GM18868 (cell line): Measurements from ENCODE around the gene POLR3F.
"Not testable (repeated sequence)": the region's sequence is repeated elsewhere in the genome, so short reads cannot be mapped to it uniquely, and the experiment has no call there.

Experiments used
- ATAC-seq: cut with Tn5 transposase; IDR thresholded peaks from one replicate; pipeline ENCODE4 v1.9.1; 2021; ENCODE audit warnings: mild to moderate bottlenecking, moderate library complexity; ENCODE audit not compliant: unreplicated experiment

Gene POLR3F

GRCh38 chr20:18504479-18505060, 37.4 kb downstream of the POLR3F start:
- ATAC-seq, result no peak

DNA sequence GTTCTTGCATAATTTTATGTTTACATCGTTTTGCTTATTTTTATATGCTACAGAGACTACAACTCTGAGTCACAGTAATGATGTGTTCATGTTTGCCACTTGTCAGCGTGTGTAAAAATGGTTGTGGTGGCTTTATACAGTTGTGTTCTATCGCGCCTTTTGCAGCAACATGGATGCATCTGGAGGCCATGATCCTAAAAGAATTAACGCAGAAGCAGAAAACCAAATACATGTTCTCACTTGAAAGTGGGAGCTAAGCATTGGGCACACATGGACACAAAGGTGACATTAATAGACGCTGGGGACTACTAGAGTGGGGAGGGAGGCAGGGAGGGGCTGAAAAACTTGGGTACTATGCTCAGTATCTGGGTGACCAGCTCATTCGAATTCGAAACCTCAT, 39.6 kb downstream of the POLR3F start:
- ATAC-seq, result no peak

GRCh38 chr20:18507218-18508191, 40.3 kb downstream of the POLR3F start, which contains the start of gene SEC23B:
Gene SEC23B, plus strand, starts transcription at chr20:18507940. Its CDS starts 2,896 bp downstream, at chr20:18510836.
- peak; percentile 95 for ATAC-seq

GRCh38 chr20:18511571-18511970, 44.4 kb downstream of the POLR3F start:
- ATAC-seq, result no peak

DNA sequence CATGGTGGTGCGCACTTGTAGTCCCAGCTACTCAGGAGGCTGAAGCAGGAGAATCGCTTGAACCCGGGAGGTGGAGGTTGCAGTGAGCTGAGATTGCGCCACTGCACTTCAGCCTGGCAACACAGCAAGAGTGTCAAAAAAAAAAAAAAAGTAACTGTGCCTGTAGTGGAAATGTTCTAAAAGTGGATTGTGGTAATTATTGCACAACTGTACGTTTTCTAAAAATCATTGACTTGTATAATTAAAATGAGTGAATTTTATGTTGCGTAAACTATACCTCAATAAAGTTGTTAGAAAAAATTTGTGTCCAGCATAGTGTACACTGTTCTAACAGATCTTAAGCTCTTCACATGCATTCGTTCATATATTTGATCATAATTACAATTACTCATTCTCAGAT, 46.0 kb downstream of the POLR3F start:
- no peak for ATAC-seq

- no peak for ATAC-seq
Measured at GRCh38 chr20:18514127-18514526, 46.9 kb downstream of the POLR3F start.

DNA sequence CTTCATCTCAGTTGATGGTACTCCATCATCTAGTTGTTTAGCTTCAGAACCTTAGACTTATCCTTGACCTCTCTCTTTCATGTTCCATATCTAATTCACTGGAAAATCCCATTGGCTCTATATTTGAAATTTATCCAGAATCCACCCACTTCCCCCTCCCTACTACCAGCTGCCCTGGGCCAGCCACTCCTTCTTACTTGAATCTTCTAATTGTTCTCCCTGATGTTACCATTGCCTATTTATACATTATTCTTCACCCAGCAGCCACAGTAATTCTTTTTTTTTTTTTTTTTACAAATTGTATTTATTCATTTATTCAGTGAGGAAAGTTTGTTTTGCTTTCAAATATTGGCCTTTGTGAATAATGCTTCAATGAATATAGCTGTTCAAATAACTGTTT, 48.8 kb downstream of the POLR3F start:
- no peak for ATAC-seq

GRCh38 chr20:18522066-18522465, 54.9 kb downstream of the POLR3F start:
- not testable (repeated sequence) for ATAC-seq

DNA sequence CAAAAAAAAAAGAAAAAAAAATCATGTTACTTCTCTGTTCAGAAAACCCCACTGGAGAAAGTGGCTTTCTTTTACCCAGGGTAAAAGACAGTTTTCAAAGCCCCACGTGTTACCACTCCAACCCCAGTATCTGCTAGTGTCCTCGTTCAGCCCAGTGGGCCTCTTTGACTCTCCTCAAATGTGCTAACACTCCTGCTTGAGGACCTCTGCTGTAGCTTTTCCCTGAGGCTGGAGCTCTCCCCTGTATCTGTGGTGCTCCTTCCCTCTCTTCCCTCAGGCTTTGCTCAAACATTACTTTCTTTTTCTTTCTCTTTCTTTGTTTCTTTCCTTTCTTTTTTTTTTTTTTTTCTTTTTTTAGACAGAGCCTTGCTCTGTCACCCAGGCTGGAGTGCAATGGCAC, 55.9 kb downstream of the POLR3F start:
- no peak for ATAC-seq

- ATAC-seq, result no peak
Measured at GRCh38 chr20:18524646-18525045, 57.5 kb downstream of the POLR3F start.

DNA sequence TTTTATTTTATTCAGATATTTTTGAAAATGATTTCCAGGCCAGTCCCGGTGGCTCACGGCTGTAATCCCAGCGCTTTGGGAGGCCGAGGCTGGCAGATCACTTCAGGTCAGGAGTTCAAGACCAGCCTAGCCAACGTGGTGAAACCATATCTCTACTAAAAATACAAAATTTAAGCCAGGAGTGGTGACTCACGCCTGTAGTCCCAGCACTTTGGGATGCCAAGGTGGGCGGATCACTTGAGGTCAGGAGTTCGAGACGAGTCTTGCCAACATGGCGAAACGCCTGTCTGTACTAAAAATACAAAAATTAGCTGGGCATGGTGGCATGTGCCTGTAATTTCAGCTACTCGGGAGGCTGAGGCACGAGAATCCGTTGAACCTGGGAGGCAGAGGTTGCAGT, 59.6 kb downstream of the POLR3F start:
- not testable (repeated sequence) for ATAC-seq

- ATAC-seq, result no peak
Measured at GRCh38 chr20:18527339-18527738, 60.1 kb downstream of the POLR3F start.

- no peak for ATAC-seq
Measured at GRCh38 chr20:18527836-18528235, 60.6 kb downstream of the POLR3F start.

- ATAC-seq, result no peak
Measured at GRCh38 chr20:18529041-18529440, 61.9 kb downstream of the POLR3F start.

DNA sequence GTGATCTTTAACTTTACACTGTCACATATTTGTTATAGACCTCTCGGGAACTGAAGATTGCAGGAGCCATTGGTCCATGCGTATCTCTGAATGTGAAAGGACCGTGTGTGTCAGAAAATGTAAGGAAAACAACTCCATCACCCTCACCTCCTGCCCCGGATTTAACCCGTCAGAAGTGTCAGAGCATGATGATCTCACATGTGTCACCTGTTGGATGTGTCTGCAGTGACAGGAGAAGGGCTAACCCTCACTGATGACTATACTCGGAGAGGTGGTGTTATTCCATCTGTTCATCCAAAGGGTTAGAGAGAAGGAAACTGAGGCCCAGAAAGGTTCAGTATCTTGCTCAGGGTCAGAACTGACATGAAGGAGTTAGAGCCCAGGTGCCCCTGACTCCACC, 65.4 kb downstream of the POLR3F start:
- no peak for ATAC-seq

DNA sequence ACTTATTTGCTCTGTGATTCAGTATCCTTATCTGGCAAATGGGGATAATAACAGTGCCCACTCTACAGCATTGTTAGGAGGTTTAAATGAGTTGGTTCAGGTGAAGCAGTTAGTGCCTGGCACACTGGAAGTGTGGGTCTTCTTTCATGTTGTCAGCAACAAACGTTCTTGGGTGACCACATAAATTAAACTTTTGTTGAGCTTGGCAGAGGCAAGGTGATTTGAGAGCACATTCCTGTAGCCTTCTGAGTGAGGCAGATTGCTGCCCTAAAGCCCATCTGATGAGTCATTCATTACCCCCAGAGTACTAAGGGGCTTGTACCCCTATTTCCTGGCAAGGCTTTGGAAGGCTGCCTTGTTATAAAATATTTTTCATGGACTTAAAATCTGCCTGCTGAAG, 66.3 kb downstream of the POLR3F start:
- ATAC-seq, result no peak

DNA sequence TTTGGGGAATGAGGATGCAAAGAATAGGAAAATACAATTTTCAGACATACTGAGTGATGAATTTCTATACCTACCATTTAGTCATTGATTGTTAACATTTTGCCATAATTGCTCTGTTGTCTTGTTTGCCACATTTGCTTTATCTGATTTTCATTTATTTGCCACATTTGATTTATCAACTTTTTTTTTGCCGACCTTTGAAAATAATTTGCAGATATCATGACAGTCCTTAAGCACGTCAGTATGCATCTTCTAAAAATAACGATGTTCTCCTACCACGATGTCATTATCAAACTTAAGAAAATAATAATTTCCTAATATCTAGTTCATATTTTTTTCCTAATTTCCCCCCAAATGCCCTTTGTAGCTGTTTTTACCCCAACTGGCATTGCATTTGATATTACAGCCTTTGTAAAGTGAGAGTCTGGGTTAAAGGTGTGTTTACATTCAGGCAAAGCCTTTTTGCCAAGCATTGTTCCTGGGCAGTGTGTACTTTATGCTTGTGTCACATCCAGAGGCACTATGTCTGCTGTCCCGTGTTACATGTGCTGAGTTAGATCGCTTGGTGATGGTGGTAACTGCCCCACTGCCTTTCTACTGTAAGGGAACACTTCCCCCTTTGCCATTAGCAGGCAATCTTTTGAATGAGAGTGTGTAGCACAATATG, 66.9 kb downstream of the POLR3F start:
- ATAC-seq, result no peak
